Panc1 (cell line): Measurements from ENCODE around the gene CTNNAL1. TPM values are rescaled to one million over a fixed set of nuclear protein-coding genes. Genes with fewer than 3 reads are reported as not detected.

Experiments used
- ATAC-seq: fragments of 200-7000 bp; cut with Tn5 transposase; 2 replicates; pipeline ENCODE4 v1.9.1; 2020; ENCODE audit warnings: mild to moderate bottlenecking, moderate library complexity
- BruUV-seq: library from RNA; stranded (reverse); fragments of 400-500 nt; replicated peaks from 2 replicates; lab custom pipeline; 2021; lab: Mats Ljungman, UMichigan
- CTCF ChIA-PET: fragments of 300-600 bp; sonication (Branson Sonifier 250); formaldehyde crosslinking; loops from one replicate; lab custom pipeline; 2022; ENCODE audit warnings: antibody characterized with exemption; lab: Charles Lee
- POLR2A ChIA-PET: fragments of 300-600 bp; sonication (Branson Sonifier 250); formaldehyde crosslinking; loops from one replicate; lab custom pipeline; 2022; ENCODE audit warnings: antibody characterized with exemption; lab: Charles Lee
- DNase-seq: peaks from one replicate; pipeline ENCODE4 v3.0.0-alpha.2; 2010; ENCODE audit warnings: low read depth, low spot score
- H3K27ac ChIP-seq: 2 replicates; pipeline ENCODE4 v1.5.1; 2011; ENCODE audit warnings: mild to moderate bottlenecking, low read length, inconsistent platforms
- H3K27me3 ChIP-seq: fragments of 200-500 bp; sonication (Bioruptor generic); 2 replicates; pipeline ENCODE4 v1.6.0; 2014; ENCODE audit warnings: low read length, inconsistent platforms; ENCODE audit not compliant: control insufficient read depth, insufficient read depth
- H3K36me3 ChIP-seq: fragments of 200-500 bp; sonication (Bioruptor generic); 2 replicates; pipeline ENCODE4 v1.5.1; 2014; ENCODE audit warnings: inconsistent platforms, mild to moderate bottlenecking, low read length, moderate library complexity; ENCODE audit not compliant: control insufficient read depth, insufficient read depth
- H3K4me1 ChIP-seq: 2 replicates; pipeline ENCODE4 v1.5.1; 2011; ENCODE audit warnings: inconsistent platforms, mild to moderate bottlenecking, low read length, moderate library complexity; ENCODE audit not compliant: control insufficient read depth, insufficient read depth
- H3K4me3 ChIP-seq, 2 experiments: 2 replicates each; pipeline ENCODE4 v1.5.1; 2011 to 2012; ENCODE audit warnings: low read depth in 2 of 2, low read length in 2 of 2, mild to moderate bottlenecking in 2 of 2, inconsistent platforms in 1 of 2, moderate library complexity in 1 of 2
- H3K9me3 ChIP-seq: fragments of 200-500 bp; sonication (Bioruptor generic); 2 replicates; pipeline ENCODE4 v1.5.1; 2014; ENCODE audit warnings: low read depth, mild to moderate bottlenecking, inconsistent platforms, low read length, moderate library complexity; ENCODE audit not compliant: control insufficient read depth, insufficient read depth
- POLR2AphosphoS5 ChIP-seq: IDR thresholded peaks from 2 replicates; pipeline ENCODE4 v1.6.1; 2012; ENCODE audit warnings: mild to moderate bottlenecking, low read depth, low read length, moderate library complexity
- REST ChIP-seq, 2 experiments: IDR thresholded peaks; 2 replicates each; pipeline ENCODE4 v1.6.1; 2011 to 2012; ENCODE audit warnings: low read depth in 2 of 2, control low read depth in 1 of 2, low read length in 1 of 2, mild to moderate bottlenecking in 1 of 2, moderate library complexity in 1 of 2; ENCODE audit not compliant: insufficient read depth in 1 of 2
- SIN3A ChIP-seq: IDR thresholded peaks from 2 replicates; pipeline ENCODE4 v1.6.1; 2012; ENCODE audit warnings: low read depth, mild to moderate bottlenecking, low read length, moderate library complexity, borderline replicate concordance; ENCODE audit not compliant: insufficient read depth
- TCF7L2 ChIP-seq: IDR thresholded peaks from 2 replicates; pipeline ENCODE4 v1.6.1; 2011; ENCODE audit warnings: mild to moderate bottlenecking, low read depth, low read length, inconsistent platforms
- in situ Hi-C: cut with HindIII; loops from 2 replicates; pipeline ENCODE4 v1.10.0; 2016; ENCODE audit warnings: low sequenced_read_pairs, low pct_unique_long_range_greater_than_20kb
- intact Hi-C: fragments of 100-400 bp; cut with micrococcal nuclease; formaldehyde crosslinking; loops from one replicate; pipeline ENCODE4 v1.10.0; 2022; ENCODE audit not compliant: unreplicated experiment
- total RNA-seq: library from RNA; stranded (reverse); gene quantifications from one replicate; pipeline ENCODE4 v1.2.1, GENCODE V29; 2021; ENCODE audit not compliant: unreplicated experiment
- TF ChIP-seq, protein P1 (sequence below): fragments of 450-650 bp; IDR thresholded peaks from 2 replicates; pipeline ENCODE4 v1.5.1; 2017; ENCODE audit warnings: mild to moderate bottlenecking

The CTNNAL1 gene
- total RNA-seq, 1 experiment from 2014 or later, result 79.8 TPM

- intact Hi-C loops, result no loop called here
- ATAC-seq (no peak), DNase-seq (no peak)
- ChIA-PET CTCF (no interaction called here), POLR2A (interaction anchor here (0.7 kb wide), 1 partner anchor 76 kb away, joined by 3 read pairs; no protein-coding TSS in a partner anchor)
- BruUV-seq, result no TSS peak
- H3K36me3 ChIP-seq, result peaks cover 5% of the 10 kb centered on the region
- no peaks in the 10 kb centered on the region for H3K9me3 ChIP-seq
- no peak overlapping the region for H3K27ac ChIP-seq
- H3K27me3 ChIP-seq, result no peaks in the 10 kb centered on the region
- no peak overlapping the region for H3K4me3 ChIP-seq
- H3K4me1 ChIP-seq, result 0 out of 2 replicates have a peak, but pooled peaks cover 5% of the 10 kb centered on the region
- in situ Hi-C loops, result no loop called here
- no peak for TF ChIP-seq TCF7L2
- TF ChIP-seq, protein P1, sequence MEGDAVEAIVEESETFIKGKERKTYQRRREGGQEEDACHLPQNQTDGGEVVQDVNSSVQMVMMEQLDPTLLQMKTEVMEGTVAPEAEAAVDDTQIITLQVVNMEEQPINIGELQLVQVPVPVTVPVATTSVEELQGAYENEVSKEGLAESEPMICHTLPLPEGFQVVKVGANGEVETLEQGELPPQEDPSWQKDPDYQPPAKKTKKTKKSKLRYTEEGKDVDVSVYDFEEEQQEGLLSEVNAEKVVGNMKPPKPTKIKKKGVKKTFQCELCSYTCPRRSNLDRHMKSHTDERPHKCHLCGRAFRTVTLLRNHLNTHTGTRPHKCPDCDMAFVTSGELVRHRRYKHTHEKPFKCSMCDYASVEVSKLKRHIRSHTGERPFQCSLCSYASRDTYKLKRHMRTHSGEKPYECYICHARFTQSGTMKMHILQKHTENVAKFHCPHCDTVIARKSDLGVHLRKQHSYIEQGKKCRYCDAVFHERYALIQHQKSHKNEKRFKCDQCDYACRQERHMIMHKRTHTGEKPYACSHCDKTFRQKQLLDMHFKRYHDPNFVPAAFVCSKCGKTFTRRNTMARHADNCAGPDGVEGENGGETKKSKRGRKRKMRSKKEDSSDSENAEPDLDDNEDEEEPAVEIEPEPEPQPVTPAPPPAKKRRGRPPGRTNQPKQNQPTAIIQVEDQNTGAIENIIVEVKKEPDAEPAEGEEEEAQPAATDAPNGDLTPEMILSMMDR, result no peak
- TF ChIP-seq POLR2AphosphoS5, result no peak
- no peak for TF ChIP-seq REST (IDR thresholded peaks at IDR 0.05; ENCODE audit: insufficient read depth in 1 of 2, low read depth in 2 of 2, low read length in 1 of 2)
- no peak for TF ChIP-seq SIN3A
Measured at GRCh38 chr9:108928386-108928785, 84.9 kb downstream of the CTNNAL1 start.

DNA sequence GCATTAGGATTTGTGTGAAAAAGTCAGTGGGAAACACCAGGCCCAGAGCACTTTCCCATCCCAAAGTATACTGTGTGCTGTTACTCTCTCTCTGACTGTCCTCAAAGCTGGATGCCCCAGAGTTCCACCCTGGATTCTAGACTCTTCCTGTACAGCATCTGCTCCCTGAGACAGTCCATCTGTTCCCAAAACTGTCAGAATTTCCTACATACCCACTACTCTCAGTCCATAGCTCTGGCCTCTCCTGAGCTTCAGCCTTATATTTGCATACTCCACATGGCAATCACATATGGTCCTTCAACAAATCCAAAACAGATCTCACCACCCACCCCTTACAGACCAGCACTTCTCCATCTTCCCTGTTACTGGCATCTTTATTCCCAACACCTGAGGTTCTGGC lies 88.8 kb downstream of the CTNNAL1 start:
- POLR2A ChIA-PET, result no interaction called here
- CTCF ChIA-PET, result no interaction called here

More for the DNA sequence above, 88.8 kb downstream of the CTNNAL1 start:
- no peak overlapping the region for H3K4me3 ChIP-seq
- intact Hi-C loops (no loop called here), in situ Hi-C loops (no loop called here)
- ATAC-seq, result no peak
- no peak for DNase-seq
- H3K36me3 ChIP-seq, result peaks cover 2% of the 10 kb centered on the region
- H3K27me3 ChIP-seq, result no peaks in the 10 kb centered on the region
- no peak for TF ChIP-seq TCF7L2
- no peak for TF ChIP-seq POLR2AphosphoS5
- TF ChIP-seq SIN3A, result no peak
- TF ChIP-seq, protein P1, result no peak
- TF ChIP-seq REST (IDR thresholded peaks at IDR 0.05; ENCODE audit: insufficient read depth in 1 of 2, low read depth in 2 of 2, low read length in 1 of 2), result no peak
- H3K9me3 ChIP-seq, result no peaks in the 10 kb centered on the region
- BruUV-seq, result no TSS peak
- H3K4me1 ChIP-seq, result no peaks in the 10 kb centered on the region
- no peak overlapping the region for H3K27ac ChIP-seq
